Right renal pelvis (tissue), 4 donors: ENCODE measurements around the gene NUP43. TPM values are rescaled to one million over a fixed set of nuclear protein-coding genes. Genes with fewer than 3 reads are reported as not detected.
A peak's percentile ranks its signal among the peaks of the same experiment; 100 is the strongest.
"Not testable (repeated sequence)": the region's sequence is repeated elsewhere in the genome, so short reads cannot be mapped to it uniquely, and the experiment has no call there.

Source experiments
- DNase-seq, 4 donors: peaks; one replicate each; pipeline ENCODE4 v3.0.0-alpha.2; 2013; ENCODE audit warnings: low read depth in 4 of 4, low spot score in 3 of 4, missing footprints in 1 of 4
- polyA plus RNA-seq, 4 donors: library from polyadenylated mRNA; unstranded; fragments of 120-200 nt; gene quantifications; one replicate each; pipeline ENCODE4 v1.2.1, GENCODE V29; 2013; ENCODE audit not compliant: insufficient read length in 4 of 4

NUP43 gene
- polyA plus RNA-seq, 4 donors: 36.2 to 46.0 (median 43.4) TPM

DNA sequence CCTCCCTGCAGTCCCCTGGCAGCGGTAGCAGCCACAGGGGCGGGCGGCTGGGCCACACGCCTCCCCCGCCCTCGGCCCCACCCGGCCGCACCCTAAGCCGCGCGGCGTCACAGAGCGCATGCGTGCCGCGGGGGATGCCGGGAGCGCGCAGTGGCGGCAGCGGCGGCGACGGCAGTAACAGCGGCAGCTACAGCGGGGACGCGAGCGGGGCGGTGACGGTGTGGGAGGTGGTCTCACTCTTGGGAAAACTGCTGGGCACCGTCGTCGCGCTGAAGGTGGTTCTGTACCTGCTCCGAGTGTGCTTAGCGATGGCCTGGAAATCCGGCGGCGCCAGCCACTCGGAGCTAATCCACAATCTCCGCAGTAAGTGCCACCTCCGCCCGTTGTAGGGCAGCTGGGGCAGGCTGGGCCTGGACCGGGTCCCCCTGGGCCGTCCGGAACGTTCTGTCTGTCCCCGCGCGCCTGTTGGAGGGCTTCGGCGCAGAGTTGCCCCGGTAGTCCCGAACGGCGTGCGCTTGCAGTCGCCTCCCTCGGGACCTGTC is 3.3 kb upstream of the NUP43 start, which contains the start of gene PCMT1:
TSS of gene PCMT1 (plus strand) at position 148 of the 542 bp plus-strand sequence. CDS start at position 309, 161 bp downstream.
- DNase-seq: peak; percentile 82 to 85 (median 83)

DNA sequence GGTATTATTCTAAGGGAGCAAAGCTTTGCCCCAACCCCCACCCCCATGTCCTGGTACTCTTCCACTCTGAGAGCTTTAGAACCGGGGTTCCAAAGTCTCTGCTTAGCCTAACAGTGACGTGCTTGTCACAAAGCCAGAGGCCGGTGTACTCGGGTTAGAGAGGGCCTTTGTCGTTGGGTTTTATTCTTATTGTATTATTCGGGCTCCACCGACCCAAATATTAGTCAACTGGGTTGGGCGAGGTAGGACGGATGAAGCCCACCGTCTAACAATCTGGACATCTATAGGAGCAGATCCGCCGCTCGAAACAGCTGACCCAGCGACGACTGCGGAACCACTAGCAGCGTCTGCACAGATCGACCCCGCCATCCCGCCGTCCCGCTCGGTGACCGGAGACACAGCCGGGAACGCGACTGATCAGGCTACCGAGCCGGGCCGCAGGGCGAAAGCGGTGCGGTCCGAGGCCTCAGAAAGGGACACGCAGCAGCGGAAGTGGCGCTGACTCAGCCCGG is 2.8 kb upstream of the NUP43 start:
- DNase-seq: not testable (repeated sequence)

DNA sequence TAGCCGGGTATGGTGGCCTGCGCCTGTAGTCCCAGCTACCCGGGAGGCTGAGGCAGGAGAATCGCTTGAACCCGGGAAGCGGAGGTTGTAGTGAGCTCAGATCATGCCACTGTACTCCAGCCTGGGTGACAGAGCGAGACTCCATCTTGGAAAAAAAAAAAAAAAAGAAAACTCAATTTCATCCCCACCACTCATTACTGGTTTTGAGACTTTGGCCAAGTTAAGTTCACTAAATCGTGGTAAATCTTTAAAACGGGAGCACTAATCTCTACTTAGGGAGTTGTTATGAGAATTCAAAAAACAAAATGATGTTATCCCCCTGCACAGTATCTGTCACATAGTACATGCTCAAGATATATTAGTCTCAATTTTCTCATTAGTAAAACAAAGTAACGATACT is 1.1 kb downstream of the NUP43 start:
- not testable (repeated sequence) for DNase-seq

GRCh38 chr6:149734915-149735314 is 11.4 kb downstream of the NUP43 start:
- DNase-seq: no peak

DNA sequence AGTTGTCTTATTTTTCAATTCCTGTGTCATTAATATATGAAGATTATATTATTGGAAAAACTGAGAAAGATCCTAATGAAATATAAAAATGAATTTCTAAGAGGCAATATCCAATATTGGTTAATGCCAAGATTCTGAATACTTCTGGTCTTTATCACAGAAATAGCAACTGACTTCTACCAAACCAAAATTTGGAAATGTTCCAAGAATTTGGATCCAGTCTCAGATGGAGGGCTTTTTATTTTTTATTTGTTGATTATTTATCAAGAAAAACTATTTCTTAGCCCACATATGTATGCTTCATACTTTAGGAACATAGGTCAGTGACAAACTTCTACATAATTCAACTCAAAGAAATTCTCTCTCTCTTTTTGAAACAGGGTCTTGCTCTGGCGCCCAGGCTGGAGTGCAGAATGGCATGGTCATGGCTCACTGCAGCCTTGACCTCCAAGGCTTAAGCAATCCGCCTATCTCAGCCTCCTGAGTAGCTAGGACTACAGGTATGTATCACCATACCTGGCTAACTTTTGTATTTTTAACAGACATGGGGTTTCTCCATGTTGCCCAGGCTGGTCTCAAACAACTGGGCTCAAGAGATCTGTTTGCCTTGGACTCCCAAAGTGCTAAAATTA is 13.1 kb downstream of the NUP43 start:
- no peak for DNase-seq

DNA sequence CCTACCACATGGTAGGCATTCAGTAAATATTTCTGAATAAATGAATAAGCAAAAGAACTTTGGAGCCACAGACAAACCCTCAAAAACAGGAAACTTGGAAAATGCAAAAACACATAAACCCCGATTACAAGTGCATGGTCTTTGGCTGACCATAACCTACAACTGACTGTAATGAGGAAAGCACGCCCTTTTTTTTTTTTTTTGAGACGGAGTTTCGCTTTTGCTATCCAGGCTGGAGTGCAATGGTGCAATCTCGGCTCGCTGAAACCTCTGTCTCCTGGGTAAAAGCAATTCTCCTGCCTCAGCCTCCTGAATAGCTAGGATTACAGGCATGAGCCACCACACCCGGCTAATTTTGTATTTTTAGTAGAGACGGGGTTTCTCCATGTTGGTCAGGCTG is 16.5 kb downstream of the NUP43 start:
- no peak for DNase-seq

GRCh38 chr6:149728499-149729234 is 17.7 kb downstream of the NUP43 start:
- DNase-seq: no peak

DNA sequence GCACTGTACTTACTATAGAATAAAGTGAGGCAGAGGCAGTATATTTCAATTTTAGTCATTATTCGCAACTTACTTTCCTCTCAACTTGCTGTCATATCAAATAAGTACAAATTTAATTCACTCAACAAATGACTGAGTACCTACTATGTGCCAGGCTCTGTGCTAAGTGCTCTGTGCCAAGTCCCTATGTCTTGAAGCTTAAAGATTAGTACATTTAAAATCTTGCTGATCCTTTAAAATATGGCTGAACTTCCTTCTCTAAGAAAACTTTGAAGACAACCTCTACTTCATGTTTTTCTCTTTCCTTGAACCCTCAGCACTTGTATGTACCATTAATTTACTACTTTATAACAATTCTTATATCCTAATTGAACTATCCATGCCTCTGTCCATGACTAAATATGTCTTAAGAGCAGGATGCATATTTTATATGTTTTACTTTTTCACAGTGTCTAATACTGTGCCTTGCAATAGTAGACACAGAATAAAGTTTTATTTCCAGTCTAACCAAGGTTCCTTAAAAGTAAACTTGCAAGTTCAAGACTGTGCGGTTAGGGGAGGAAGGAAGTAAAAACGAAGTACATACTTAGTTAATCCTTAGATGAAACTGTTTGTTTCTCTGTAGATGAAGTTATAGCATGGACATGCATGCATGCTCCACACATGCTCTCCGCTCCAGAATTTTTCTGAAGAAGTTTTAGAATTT is 18.4 kb downstream of the NUP43 start:
- DNase-seq: no peak

- no peak for DNase-seq
Observed at GRCh38 chr6:149725785-149726184, 20.5 kb downstream of the NUP43 start.

DNA sequence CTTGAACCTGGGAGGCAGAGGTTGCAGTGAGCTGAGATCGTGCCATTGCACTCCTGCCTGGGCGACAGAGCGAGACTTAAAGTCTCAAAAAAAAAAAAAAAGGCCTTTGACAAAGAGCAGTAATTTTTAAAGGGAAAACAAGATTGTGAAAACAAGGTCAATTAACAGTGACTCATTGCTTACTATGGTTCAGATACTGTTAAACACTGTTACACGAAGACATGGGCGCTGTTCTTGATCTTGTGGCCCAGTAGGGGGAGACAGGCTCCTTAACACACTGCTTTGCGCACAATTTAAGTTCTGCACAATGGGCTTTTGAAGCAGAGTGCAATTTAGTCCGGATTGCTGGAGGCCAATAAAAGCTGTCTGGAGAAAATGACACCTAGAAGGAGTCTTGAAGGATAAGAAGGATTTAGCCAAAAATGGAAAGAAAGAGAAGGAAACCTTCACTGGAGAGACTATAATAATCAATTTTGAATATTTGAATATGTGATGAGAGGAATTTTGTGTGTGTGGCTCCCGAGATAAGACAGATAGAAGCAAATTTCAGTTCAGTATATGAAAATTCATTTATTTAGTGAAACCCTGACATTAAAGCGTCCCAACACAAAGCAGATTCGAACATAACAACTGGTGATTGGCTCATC is 22.4 kb downstream of the NUP43 start:
- no peak for DNase-seq

- DNase-seq: no peak
Observed at GRCh38 chr6:149723262-149723661, 23.1 kb downstream of the NUP43 start.

DNA sequence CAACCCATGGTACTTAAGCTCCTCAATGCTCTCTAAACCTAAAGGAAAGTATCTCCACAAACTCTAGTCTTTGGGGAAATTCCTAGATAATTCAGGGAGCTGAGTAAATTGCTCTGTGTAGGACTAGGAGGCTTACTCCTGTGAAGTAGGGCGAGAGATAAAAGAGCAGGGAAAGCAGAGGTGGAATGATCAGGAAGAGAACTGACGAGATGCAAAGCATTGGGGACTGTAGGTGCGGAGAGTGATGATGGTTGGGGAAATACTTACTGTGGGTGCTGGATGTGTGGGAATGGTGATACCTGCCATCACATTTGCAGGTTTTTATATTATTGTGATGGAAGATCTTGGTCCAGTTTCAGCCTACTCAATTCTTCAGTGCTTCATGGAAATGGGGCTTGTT is 26.8 kb downstream of the NUP43 start:
- no peak for DNase-seq

GRCh38 chr6:149717588-149718458 is 28.5 kb downstream of the NUP43 start, which contains the start of gene LATS1:
TSS of gene LATS1 (minus strand) at chr6:149718101. CDS start at chr6:149702126, 15,975 bp downstream.
- DNase-seq: peak; percentile 71 to 79 (median 74)

- DNase-seq: no peak
Observed at GRCh38 chr6:149717255-149717587, 29.1 kb downstream of the NUP43 start.

DNA sequence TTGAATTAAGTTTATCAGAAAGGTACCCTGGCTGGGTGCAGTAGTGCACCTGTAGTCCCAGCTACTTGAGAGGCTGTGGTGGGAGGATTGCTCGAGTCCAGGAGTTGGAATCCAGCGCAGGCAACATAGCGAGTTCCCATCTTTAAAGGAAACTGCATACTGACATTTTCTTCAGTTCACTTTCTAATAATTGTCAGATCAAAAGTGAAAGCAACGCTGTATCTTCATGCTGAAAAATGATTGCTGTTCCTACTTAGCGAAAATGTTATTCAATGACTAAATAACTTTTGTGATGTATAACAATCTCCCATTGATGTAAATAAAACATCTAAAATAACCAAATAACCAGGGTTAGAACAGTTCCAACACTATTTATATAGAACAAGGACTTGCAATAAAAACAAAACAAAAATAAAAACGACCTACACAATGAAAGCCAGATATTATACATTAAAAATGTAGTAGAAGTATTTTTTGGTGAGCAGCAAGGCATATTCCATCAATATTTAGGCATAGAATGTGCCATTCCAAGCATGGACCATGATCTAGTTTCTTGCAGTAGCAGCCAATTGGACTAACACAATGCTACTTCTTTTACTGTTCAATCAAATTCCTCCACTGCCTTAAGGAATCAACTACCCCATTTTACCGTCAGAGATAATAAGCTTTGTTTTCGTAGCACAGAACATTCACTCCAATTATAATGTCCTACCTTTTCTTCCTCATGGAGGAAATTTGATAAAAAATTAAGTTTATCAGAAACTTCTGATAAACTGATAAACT is 30.0 kb downstream of the NUP43 start:
- DNase-seq: no peak

DNA sequence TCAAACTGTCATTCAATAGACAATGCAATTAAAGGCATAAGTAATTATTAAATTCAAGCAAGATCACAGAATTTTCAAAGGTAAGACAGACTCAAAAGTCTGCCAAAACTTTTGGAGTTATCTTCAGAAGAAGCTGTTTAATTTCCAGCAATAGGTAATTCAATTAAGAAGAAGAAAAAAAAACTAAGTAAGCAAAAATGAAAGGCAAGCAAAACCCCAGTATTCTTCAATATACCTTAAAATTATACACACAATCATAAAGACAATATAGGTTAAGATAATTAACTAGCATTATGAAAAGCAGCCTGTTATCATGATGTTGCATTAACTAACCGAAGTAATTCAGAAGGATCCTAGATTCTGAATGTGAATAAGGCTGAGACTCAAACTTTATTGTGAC is 31.9 kb downstream of the NUP43 start:
- DNase-seq: no peak

DNA sequence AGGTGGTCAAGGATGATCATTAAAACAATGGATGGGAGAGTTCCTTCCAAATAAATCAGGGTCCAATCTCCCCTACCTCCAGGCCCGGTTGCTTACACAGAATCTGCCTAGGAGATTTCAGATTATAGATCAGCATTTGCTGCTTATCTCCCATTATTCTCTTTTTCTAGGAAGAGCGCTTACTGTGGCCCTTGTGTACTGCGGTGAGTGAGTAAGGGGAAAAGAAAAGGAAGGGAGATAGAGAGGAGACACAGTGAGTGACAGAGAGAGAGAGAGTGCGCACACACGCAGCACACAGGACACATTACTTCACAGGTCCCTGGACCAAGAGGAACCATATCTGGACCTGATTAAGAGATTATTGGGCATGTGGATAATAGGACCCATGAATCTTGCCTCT is 34.6 kb downstream of the NUP43 start:
- no peak for DNase-seq

GRCh38 chr6:149701714-149702113 is 44.6 kb downstream of the NUP43 start:
- DNase-seq: no peak

GRCh38 chr6:149699150-149699549 is 47.2 kb downstream of the NUP43 start:
- DNase-seq: no peak
